ENCODE data around the gene ARFGAP1.
"Not testable (repeated sequence)": the region's sequence is repeated elsewhere in the genome, so short reads cannot be mapped to it uniquely, and the experiment has no call there.

ARFGAP1 gene

GRCh38 chr20:63322146-63322932 is 49.7 kb downstream of the ARFGAP1 start:
- no peak for DNase-seq

- no peak for DNase-seq
These were observed 50.3 kb downstream of the ARFGAP1 start for GRCh38 chr20:63322933-63323273.

GRCh38 chr20:63323357-63323981 is 50.9 kb downstream of the ARFGAP1 start:
- no peak for DNase-seq

GRCh38 chr20:63325021-63325471 is 52.4 kb downstream of the ARFGAP1 start:
- no peak for DNase-seq

GRCh38 chr20:63325554-63326313 is 53.1 kb downstream of the ARFGAP1 start:
- DNase-seq = no peak

GRCh38 chr20:63326314-63327230 is 54.0 kb downstream of the ARFGAP1 start:
- no peak for DNase-seq

- DNase-seq = no peak
These were observed 54.7 kb downstream of the ARFGAP1 start for GRCh38 chr20:63327231-63327745.

GRCh38 chr20:63328026-63328700 is 55.5 kb downstream of the ARFGAP1 start:
- no peak for DNase-seq

GRCh38 chr20:63328718-63329275 is 56.2 kb downstream of the ARFGAP1 start:
- DNase-seq = no peak

- no peak for DNase-seq
These were observed 56.9 kb downstream of the ARFGAP1 start for GRCh38 chr20:63329331-63330083.

- DNase-seq = no peak
These were observed 57.6 kb downstream of the ARFGAP1 start for GRCh38 chr20:63330084-63330760.

- no peak for DNase-seq
These were observed 58.3 kb downstream of the ARFGAP1 start for GRCh38 chr20:63330940-63331339.

GRCh38 chr20:63331741-63332400 is 59.3 kb downstream of the ARFGAP1 start:
- DNase-seq = no peak

GRCh38 chr20:63332488-63333240 is 60.1 kb downstream of the ARFGAP1 start:
- DNase-seq = no peak

- DNase-seq = no peak
These were observed 60.7 kb downstream of the ARFGAP1 start for GRCh38 chr20:63333241-63333836.

GRCh38 chr20:63334356-63334755 is 61.7 kb downstream of the ARFGAP1 start:
- DNase-seq = no peak

- not testable (repeated sequence) for DNase-seq
These were observed 62.4 kb downstream of the ARFGAP1 start for GRCh38 chr20:63335060-63335459.

- DNase-seq = no peak
These were observed 63.1 kb downstream of the ARFGAP1 start for GRCh38 chr20:63335711-63336110.

Measured in NCI-H1417 (cell line).